HCT116 (cell line): ENCODE measurements around the gene NTSR1. TPM values are rescaled to one million over a fixed set of nuclear protein-coding genes. Genes with fewer than 3 reads are reported as not detected.
A peak's percentile ranks its signal among the peaks of the same experiment; 100 is the strongest.

Source experiments
- ATAC-seq: fragments of 200-7000 bp; cut with Tn5 transposase; 2 replicates; pipeline ENCODE4 v1.9.1; 2020; ENCODE audit warnings: mild to moderate bottlenecking, moderate library complexity
- BruUV-seq: library from RNA; stranded (reverse); fragments of 400-500 nt; replicated peaks from 2 replicates; lab custom pipeline; 2021; lab: Mats Ljungman, UMichigan
- CTCF ChIA-PET: fragments of 300-600 bp; sonication (Branson Sonifier 250); formaldehyde crosslinking; loops from one replicate; lab custom pipeline; 2021; ENCODE audit warnings: antibody characterized with exemption; lab: Charles Lee
- POLR2A ChIA-PET: fragments of 300-600, 350-600 bp; sonication (Branson Sonifier 250); formaldehyde crosslinking; loops from one replicate; lab custom pipeline; 2021; ENCODE audit warnings: antibody characterized with exemption; lab: Charles Lee
- RAD21 ChIA-PET, 2 experiments: fragments of 300-600 bp; sonication (Branson Sonifier 250); formaldehyde crosslinking; loops; one replicate each; lab custom pipeline; 2023; ENCODE audit warnings: low total read pairs in 2 of 2; ENCODE audit not compliant: uncharacterized antibody in 2 of 2, unreplicated experiment in 2 of 2, low non-redundant PET in 1 of 2; lab: Charles Lee
- DNase-seq: peaks from one replicate; pipeline ENCODE4 v3.0.0-alpha.2; 2010; ENCODE audit warnings: low read depth, low spot score
- H2AFZ ChIP-seq: fragments of 200-600 bp; shearing (Covaris generic), sonication (generic); 2 replicates; pipeline ENCODE4 v1.6.1; 2017; ENCODE audit warnings: low read depth, mixed run types, mixed read lengths, antibody characterized with exemption, low read length; ENCODE audit not compliant: poor library complexity, severe bottlenecking
- H3K27ac ChIP-seq: 2 replicates; pipeline ENCODE4 v1.5.1; 2012; ENCODE audit warnings: low read depth, low read length
- H3K27me3 ChIP-seq: fragments of 200-600 bp; sonication (generic); 2 replicates; pipeline ENCODE4 v1.6.1; 2016; ENCODE audit warnings: mixed run types, low read length, mixed read lengths; ENCODE audit not compliant: insufficient read depth
- H3K36me3 ChIP-seq, 2 experiments: fragments of 200-500 bp in 1 of 2; fragments of 200-600 bp in 1 of 2; sonication (Bioruptor generic) in 1 of 2; sonication (generic) in 1 of 2; 2 replicates each; pipeline versions ENCODE4 v1.5.1 to v1.6.1; 2014 to 2016; ENCODE audit warnings: low read length in 2 of 2, inconsistent platforms in 1 of 2, mixed read lengths in 1 of 2, mixed run types in 1 of 2; ENCODE audit not compliant: insufficient read depth in 2 of 2, control insufficient read depth in 1 of 2
- H3K4me1 ChIP-seq, 2 experiments: fragments of 200-600 bp in 1 of 2; sonication (generic) in 1 of 2; 2 replicates each; pipeline versions ENCODE4 v1.5.1 to v1.6.1; 2012 to 2017; ENCODE audit warnings: low read length in 2 of 2, inconsistent platforms in 1 of 2, mild to moderate bottlenecking in 1 of 2, mixed read lengths in 1 of 2, mixed run types in 1 of 2, moderate library complexity in 1 of 2; ENCODE audit not compliant: insufficient read depth in 2 of 2, control insufficient read depth in 1 of 2
- H3K4me2 ChIP-seq: fragments of 200-600 bp; sonication (generic); 2 replicates; pipeline ENCODE4 v1.6.1; 2017; ENCODE audit warnings: mixed run types, low read length, mixed read lengths
- H3K4me3 ChIP-seq, 2 experiments: fragments of 200-600 bp in 1 of 2; sonication (generic) in 1 of 2; replicated peaks in 1 of 2; 2 replicates each; pipeline ENCODE4 v1.5.1; 2011 to 2016; ENCODE audit warnings: low read length in 2 of 2, control low read depth in 1 of 2, low read depth in 1 of 2, mild to moderate bottlenecking in 1 of 2, mixed read lengths in 1 of 2, mixed run types in 1 of 2
- H3K79me2 ChIP-seq: fragments of 200-600 bp; sonication (generic); 2 replicates; pipeline ENCODE4 v1.6.1; 2017; ENCODE audit warnings: mild to moderate bottlenecking, mixed run types, low read length, moderate library complexity, mixed read lengths; ENCODE audit not compliant: insufficient read depth
- H3K9ac ChIP-seq: fragments of 200-600 bp; sonication (generic); 2 replicates; pipeline ENCODE4 v1.6.1; 2016; ENCODE audit warnings: low read length, mixed read lengths
- H3K9me2 ChIP-seq: fragments of 200-600 bp; sonication (generic), shearing (Covaris generic); 2 replicates; pipeline ENCODE4 v1.6.1; 2017; ENCODE audit warnings: mixed run types, mild to moderate bottlenecking, moderate library complexity; ENCODE audit not compliant: insufficient read depth
- H3K9me3 ChIP-seq, 2 experiments: fragments of 200-500 bp in 1 of 2; fragments of 200-600 bp in 1 of 2; sonication (Bioruptor generic) in 1 of 2; sonication (generic) in 1 of 2; 2 replicates each; pipeline ENCODE4 v1.6.1; 2014 to 2017; ENCODE audit warnings: low read length in 2 of 2, mixed read lengths in 2 of 2, inconsistent platforms in 1 of 2, low read depth in 1 of 2, mild to moderate bottlenecking in 1 of 2, mixed run types in 1 of 2, moderate library complexity in 1 of 2; ENCODE audit not compliant: control insufficient read depth in 1 of 2, insufficient read depth in 1 of 2
- H4K20me1 ChIP-seq: fragments of 200-600 bp; sonication (generic), shearing (Covaris generic); 2 replicates; pipeline ENCODE4 v1.6.1; 2017; ENCODE audit warnings: mixed run types, mild to moderate bottlenecking, moderate library complexity; ENCODE audit not compliant: insufficient read depth
- ATF3 ChIP-seq: IDR thresholded peaks from 2 replicates; pipeline ENCODE4 v1.6.1; 2012
- CBX3 ChIP-seq: IDR thresholded peaks from 2 replicates; pipeline ENCODE4 v1.6.1; 2012; ENCODE audit warnings: low read depth
- CTCF ChIP-seq, 3 experiments: fragments of 200-600 bp in 1 of 3; sonication (generic) in 1 of 3; IDR thresholded peaks in 2 of 3; conservative IDR thresholded peaks in 1 of 3; 2 replicates each; pipeline ENCODE4 v1.5.1; 2012 to 2017; ENCODE audit warnings: low read depth in 2 of 3, low read length in 2 of 3, antibody characterized with exemption in 1 of 3, borderline replicate concordance in 1 of 3, control low read depth in 1 of 3, mild to moderate bottlenecking in 1 of 3, mixed read lengths in 1 of 3, mixed run types in 1 of 3, moderate library complexity in 1 of 3; ENCODE audit not compliant: insufficient read depth in 1 of 3
- EGR1 ChIP-seq: IDR thresholded peaks from 2 replicates; pipeline ENCODE4 v1.6.1; 2012; ENCODE audit warnings: low read depth
- ELF1 ChIP-seq: IDR thresholded peaks from 2 replicates; pipeline ENCODE4 v1.6.1; 2012; ENCODE audit warnings: low read depth, borderline replicate concordance
- EZH2 ChIP-seq: fragments of 200-600 bp; sonication (generic); IDR thresholded peaks from 2 replicates; pipeline ENCODE4 v1.6.1; 2017; ENCODE audit warnings: antibody characterized with exemption, mixed run types
- JUND ChIP-seq: IDR thresholded peaks from 2 replicates; pipeline ENCODE4 v1.6.1; 2012
- MAX ChIP-seq: IDR thresholded peaks from 2 replicates; pipeline ENCODE4 v1.6.1; 2012
- POLR2AphosphoS5 ChIP-seq: IDR thresholded peaks from 2 replicates; pipeline ENCODE4 v1.6.1; 2011; ENCODE audit warnings: mild to moderate bottlenecking, low read depth, low read length, moderate library complexity
- RAD21 ChIP-seq: IDR thresholded peaks from 2 replicates; pipeline ENCODE4 v1.6.1; 2012; ENCODE audit warnings: low read depth, mild to moderate bottlenecking
- SP1 ChIP-seq: IDR thresholded peaks from 2 replicates; pipeline ENCODE4 v1.6.1; 2012; ENCODE audit warnings: low read depth
- TCF7L2 ChIP-seq: IDR thresholded peaks from 2 replicates; pipeline ENCODE4 v1.7.0; 2011; ENCODE audit warnings: borderline replicate concordance, inconsistent platforms; ENCODE audit not compliant: insufficient read depth, insufficient read length; ENCODE audit errors: extremely low read depth
- ZBTB33 ChIP-seq: IDR thresholded peaks from 2 replicates; pipeline ENCODE4 v1.6.1; 2011; ENCODE audit warnings: mild to moderate bottlenecking, low read length, moderate library complexity; ENCODE audit not compliant: insufficient replicate concordance; ENCODE audit errors: extremely low read depth
- ZNF274 ChIP-seq: fragments of 200-500 bp; sonication (Bioruptor generic); IDR thresholded peaks from 2 replicates; pipeline ENCODE4 v1.6.1; 2014; ENCODE audit warnings: mild to moderate bottlenecking, low read depth, low read length, inconsistent platforms
- intact Hi-C: fragments of 100-400 bp; cut with micrococcal nuclease; formaldehyde crosslinking; loops from 2 replicates; pipeline ENCODE4 v1.10.0; 2022
- total RNA-seq: library from RNA; stranded (reverse); gene quantifications from one replicate; pipeline ENCODE4 v1.2.1, GENCODE V29; 2021; ENCODE audit not compliant: unreplicated experiment

The NTSR1 gene
- total RNA-seq, 1 experiment from 2014 or later, result 187 TPM

- Histone ChIP-seq H3K9me3 (no peaks in the 10 kb centered on the region), H3K9ac (peak overlapping the region; percentile 20; the same call in 1 of the 2 replicates), H3K27me3 (no peaks in the 10 kb centered on the region), H2AFZ (no peak overlapping the region), H3K4me2 (no peak overlapping the region), H3K79me2 (peaks cover 86% of the 10 kb centered on the region), H3K27ac (peak overlapping the region; percentile 100), H3K9me2 (no peaks in the 10 kb centered on the region), H3K36me3 (peaks cover 7 to 58% of the 10 kb centered on the region in 2 experiments; a peak in 2 of 4 replicates), H4K20me1 (no peaks in the 10 kb centered on the region), H3K4me1 (peaks cover 40 to 73% of the 10 kb centered on the region in 2 experiments), H3K4me3 (no peak overlapping the region)
- ChIA-PET RAD21 (no interaction called here), CTCF (no interaction called here), POLR2A (no interaction called here)
- no TSS peak for BruUV-seq
- DNase-seq (no peak), ATAC-seq (no peak)
- intact Hi-C loops, result no loop called here
- TF ChIP-seq CTCF (IDR thresholded peaks at IDR 0.05 in 2 of 3, conservative IDR thresholded peaks at IDR 0.05 in 1 of 3; ENCODE audit: borderline replicate concordance in 1 of 3, insufficient read depth in 1 of 3, low read depth in 2 of 3, low read length in 2 of 3), result no peak
- TF ChIP-seq ZNF274, result no peak
- no peak for TF ChIP-seq RAD21
- TF ChIP-seq SP1, result no peak
- no peak for TF ChIP-seq POLR2AphosphoS5
- no peak for TF ChIP-seq ATF3
- TF ChIP-seq TCF7L2, result no peak
- no peak for TF ChIP-seq ELF1
- no peak for TF ChIP-seq CBX3
- TF ChIP-seq JUND, result no peak
- no peak for TF ChIP-seq EGR1
- TF ChIP-seq MAX, result no peak
- no peak for TF ChIP-seq EZH2
- no peak for TF ChIP-seq ZBTB33
Observed at GRCh38 chr20:62742979-62743776, 34.5 kb downstream of the NTSR1 start.
